HepG2 (cell line): ENCODE results near the gene UQCRHL. TPM values are rescaled to one million over a fixed set of nuclear protein-coding genes. Genes with fewer than 3 reads are reported as not detected.

Experiments used
- AFF4 ChIP-seq: sonication (generic); formaldehyde crosslinking; IDR thresholded peaks from 2 replicates; pipeline ENCODE4 v1.4.0; 2020; ENCODE audit warnings: missing genetic modification reagents
- ARID4A ChIP-seq: sonication (generic); formaldehyde crosslinking; IDR thresholded peaks from 2 replicates; pipeline ENCODE4 v1.5.0; 2020; ENCODE audit warnings: mild to moderate bottlenecking, missing genetic modification reagents, borderline replicate concordance
- BCL3 ChIP-seq: sonication (generic); formaldehyde crosslinking; IDR thresholded peaks from 2 replicates; pipeline ENCODE4 v1.5.1; 2020; ENCODE audit warnings: mild to moderate bottlenecking, missing genetic modification reagents, moderate library complexity
- EED ChIP-seq: sonication (generic); formaldehyde crosslinking; IDR thresholded peaks from 2 replicates; pipeline ENCODE4 v1.5.0; 2020; ENCODE audit warnings: mild to moderate bottlenecking, missing genetic modification reagents
- GLI4 ChIP-seq: sonication (generic); formaldehyde crosslinking; IDR thresholded peaks from 2 replicates; pipeline ENCODE4 v1.5.1; 2020; ENCODE audit warnings: missing genetic modification reagents, mild to moderate bottlenecking, moderate library complexity, borderline replicate concordance
- NCOR1 ChIP-seq: fragments of 200-600 bp; sonication (generic); IDR thresholded peaks from 2 replicates; pipeline ENCODE4 v1.7.0; 2017; ENCODE audit warnings: antibody characterized with exemption, low read length, borderline replicate concordance
- NR0B2 ChIP-seq: sonication (generic); formaldehyde crosslinking; IDR thresholded peaks from 2 replicates; pipeline ENCODE4 v1.4.0; 2020; ENCODE audit warnings: mild to moderate bottlenecking, missing genetic modification reagents
- RBFOX2 ChIP-seq: fragments of 200-400 bp; formaldehyde crosslinking; IDR thresholded peaks from 2 replicates; pipeline ENCODE4 v1.6.1; 2017; ENCODE audit warnings: low read depth, mild to moderate bottlenecking, low read length
- REL ChIP-seq: sonication (generic); formaldehyde crosslinking; conservative IDR thresholded peaks from 2 replicates; pipeline ENCODE4 v1.8.0; 2022; ENCODE audit warnings: mild to moderate bottlenecking, missing genetic modification reagents, moderate library complexity
- SMARCC2 ChIP-seq: fragments of 450-650 bp; IDR thresholded peaks from 2 replicates; pipeline ENCODE4 v1.6.1; 2017; ENCODE audit warnings: antibody characterized with exemption, mild to moderate bottlenecking
- SNAI1 ChIP-seq: sonication (generic); formaldehyde crosslinking; IDR thresholded peaks from 2 replicates; pipeline ENCODE4 v1.5.0; 2020; ENCODE audit warnings: mild to moderate bottlenecking, missing genetic modification reagents, borderline replicate concordance
- TERF1 ChIP-seq: sonication (generic); formaldehyde crosslinking; IDR thresholded peaks from 2 replicates; pipeline ENCODE4 v1.8.0; 2022; ENCODE audit warnings: mild to moderate bottlenecking, missing genetic modification reagents, moderate library complexity
- TFDP1 ChIP-seq: IDR thresholded peaks from 2 replicates; pipeline ENCODE4 v1.6.1; 2016; ENCODE audit warnings: missing compliant biosample characterization, missing genetic modification reagents, borderline replicate concordance
- XBP1 ChIP-seq: sonication (generic); formaldehyde crosslinking; IDR thresholded peaks from 2 replicates; pipeline ENCODE4 v1.5.0; 2020; ENCODE audit warnings: missing genetic modification reagents
- ZBTB8A ChIP-seq: sonication (generic); formaldehyde crosslinking; IDR thresholded peaks from 2 replicates; pipeline ENCODE4 v1.4.0; 2020; ENCODE audit warnings: mild to moderate bottlenecking, low read depth, missing genetic modification reagents, borderline replicate concordance
- ZNF264 ChIP-seq: sonication (generic); formaldehyde crosslinking; IDR thresholded peaks from 2 replicates; pipeline ENCODE4 v1.4.0; 2020; ENCODE audit warnings: missing genetic modification reagents
- polyA plus RNA-seq, 8 experiments: library from polyadenylated mRNA; depleted of rRNA in 3 of 8; stranded (reverse) in 7 of 8; unstranded in 1 of 8; fragments of >200 nt; fragmentation: Illumina TruSeq in 4 of 8; extraction: Trizol in 4 of 8; gene quantifications; 2 replicates each; pipeline versions ENCODE4 v1.2.1 to v1.2.3, GENCODE V29; 2011 to 2016; ENCODE audit warnings: low read depth in 4 of 8, missing spikeins in 1 of 8, mixed read lengths in 1 of 8; ENCODE audit not compliant: insufficient read depth in 1 of 8
- total RNA-seq, 5 experiments: library from RNA; depleted of rRNA; stranded (reverse); fragments of >200 nt; fragmentation: Illumina TruSeq; extraction: Trizol; gene quantifications; 2 replicates each; pipeline ENCODE4 v1.2.3, GENCODE V29; 2016; ENCODE audit warnings: low read depth in 1 of 5

UQCRHL gene
- total and polyA plus RNA-seq, 2 of the 13 experiments (the other 11 are each of a cell fraction or from before 2014, with no cell fraction given): 1.8 to 2.3 TPM

GRCh38 chr1:15758953-15759661 is 48.3 kb downstream of the UQCRHL start (continued):
- TF ChIP-seq ARID4A (CRISPR knock-in tag) (peak; percentile 20; the same call in 1 of the 2 replicates), NCOR1 (no peak), XBP1 (CRISPR knock-in tag) (no peak), REL (CRISPR knock-in tag) (no peak), NR0B2 (CRISPR knock-in tag) (no peak), EED (peak; percentile 52; the same call in 1 of the 2 replicates), ZNF264 (CRISPR knock-in tag) (no peak), ZBTB8A (no peak), RBFOX2 (peak; percentile 53), TERF1 (no peak), AFF4 (CRISPR knock-in tag) (no peak), SNAI1 (no peak), GLI4 (CRISPR knock-in tag) (no peak), BCL3 (CRISPR knock-in tag) (0 out of 2 replicates have a peak, but pooled peaks have one; percentile 21), SMARCC2 (no peak), TFDP1 (CRISPR knock-in tag) (no peak)
